Osteoblast (primary cell): ENCODE data around the gene SHE. TPM values are rescaled to one million over a fixed set of nuclear protein-coding genes. Genes with fewer than 3 reads are reported as not detected.
A peak's percentile ranks its signal among the peaks of the same experiment; 100 is the strongest.

Experiments used
- DNase-seq: peaks from one replicate; pipeline ENCODE4 v3.0.0; 2011; ENCODE audit warnings: low spot score, mixed read lengths; ENCODE audit not compliant: insufficient read length; ENCODE audit errors: missing footprints
- H2AFZ ChIP-seq: 2 replicates; pipeline ENCODE4 v1.6.0; 2011; ENCODE audit warnings: mild to moderate bottlenecking, low read length
- H3K27ac ChIP-seq: 2 replicates; pipeline ENCODE4 v1.5.1; 2011; ENCODE audit warnings: mild to moderate bottlenecking, low read depth, low read length, moderate library complexity
- H3K27me3 ChIP-seq: 2 replicates; pipeline ENCODE4 v1.6.0; 2012; ENCODE audit warnings: mild to moderate bottlenecking, control low read depth, inconsistent platforms, low read length, moderate library complexity; ENCODE audit not compliant: insufficient read depth
- H3K36me3 ChIP-seq: 2 replicates; pipeline ENCODE4 v1.5.1; 2011; ENCODE audit warnings: mild to moderate bottlenecking, low read length, control low read depth, moderate library complexity; ENCODE audit not compliant: insufficient read depth
- H3K4me1 ChIP-seq: 2 replicates; pipeline ENCODE4 v1.5.1; 2011; ENCODE audit warnings: mild to moderate bottlenecking, low read length, control low read depth, moderate library complexity; ENCODE audit not compliant: insufficient read depth
- H3K4me2 ChIP-seq: 2 replicates; pipeline ENCODE4 v1.6.0; 2011; ENCODE audit warnings: mild to moderate bottlenecking, low read length; ENCODE audit not compliant: insufficient read depth
- H3K4me3 ChIP-seq: fragments of 200-600 bp; sonication (generic); 3 replicates; pipeline ENCODE4 v1.5.1; 2012; ENCODE audit warnings: mild to moderate bottlenecking, low read length, inconsistent platforms; ENCODE audit not compliant: insufficient read depth
- H3K79me2 ChIP-seq: 2 replicates; pipeline ENCODE4 v1.6.0; 2012; ENCODE audit warnings: mild to moderate bottlenecking, low read length, control low read depth, inconsistent platforms; ENCODE audit not compliant: insufficient read depth
- H3K9me3 ChIP-seq: 2 replicates; pipeline ENCODE4 v1.5.1; 2011; ENCODE audit warnings: low read depth, low read length, control low read depth
- H4K20me1 ChIP-seq: 2 replicates; pipeline ENCODE4 v1.6.0; 2012; ENCODE audit warnings: mild to moderate bottlenecking, low read length, control low read depth; ENCODE audit not compliant: insufficient read depth
- total RNA-seq: library from RNA; depleted of rRNA; stranded (reverse); fragments of >200 nt; gene quantifications from 2 replicates; pipeline ENCODE4 v1.2.3, GENCODE V29; 2012
- TF ChIP-seq, protein P1 (sequence below): IDR thresholded peaks from 2 replicates; pipeline ENCODE4 v1.5.1; 2011; ENCODE audit warnings: mild to moderate bottlenecking, low read depth, low read length, moderate library complexity; ENCODE audit errors: extremely low read depth

SHE gene
- total RNA-seq, 1 donor, result not detected

DNA sequence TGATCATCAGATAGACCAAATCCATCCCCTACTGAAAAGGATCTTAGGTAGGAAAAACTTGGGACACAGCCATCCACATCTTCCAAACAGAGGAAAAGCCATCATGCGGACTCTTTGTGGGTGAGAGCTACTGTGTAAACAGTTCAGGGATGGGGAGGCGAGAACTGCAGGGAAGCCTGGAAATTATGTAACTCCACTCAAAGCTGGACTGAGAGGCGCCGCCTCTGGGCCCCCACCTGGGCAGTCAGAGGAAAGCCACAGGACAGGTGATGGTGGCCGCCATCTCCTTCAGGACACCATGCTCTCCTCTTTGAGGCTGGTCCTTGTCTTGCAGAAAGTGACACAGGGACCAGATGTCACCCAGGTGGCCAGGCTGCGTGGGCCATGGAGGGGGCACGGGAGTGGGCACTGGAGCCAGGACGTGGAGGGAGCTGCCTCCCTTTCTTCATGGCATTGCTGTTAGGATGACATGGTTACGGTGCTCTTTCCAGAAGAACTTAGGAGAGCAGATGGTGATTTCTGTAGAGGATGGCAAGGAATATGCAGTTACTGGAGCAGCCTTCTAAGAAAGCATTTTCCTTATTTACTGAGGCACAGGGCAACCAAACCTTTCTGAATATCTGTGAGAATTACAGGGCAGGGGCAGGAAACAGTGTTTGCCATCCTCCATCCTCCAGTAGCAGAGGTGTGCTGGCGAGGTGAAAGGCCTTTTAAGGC is 32.2 kb downstream of the SHE start:
- Histone ChIP-seq H2AFZ (no peak overlapping the region), H4K20me1 (no peaks in the 10 kb centered on the region), H3K4me2 (no peak overlapping the region), H3K27ac (no peak overlapping the region), H3K27me3 (no peaks in the 10 kb centered on the region), H3K4me3 (no peak overlapping the region), H3K79me2 (no peaks in the 10 kb centered on the region), H3K9me3 (no peaks in the 10 kb centered on the region), H3K4me1 (no peaks in the 10 kb centered on the region), H3K36me3 (no peaks in the 10 kb centered on the region)
- TF ChIP-seq, protein P1, sequence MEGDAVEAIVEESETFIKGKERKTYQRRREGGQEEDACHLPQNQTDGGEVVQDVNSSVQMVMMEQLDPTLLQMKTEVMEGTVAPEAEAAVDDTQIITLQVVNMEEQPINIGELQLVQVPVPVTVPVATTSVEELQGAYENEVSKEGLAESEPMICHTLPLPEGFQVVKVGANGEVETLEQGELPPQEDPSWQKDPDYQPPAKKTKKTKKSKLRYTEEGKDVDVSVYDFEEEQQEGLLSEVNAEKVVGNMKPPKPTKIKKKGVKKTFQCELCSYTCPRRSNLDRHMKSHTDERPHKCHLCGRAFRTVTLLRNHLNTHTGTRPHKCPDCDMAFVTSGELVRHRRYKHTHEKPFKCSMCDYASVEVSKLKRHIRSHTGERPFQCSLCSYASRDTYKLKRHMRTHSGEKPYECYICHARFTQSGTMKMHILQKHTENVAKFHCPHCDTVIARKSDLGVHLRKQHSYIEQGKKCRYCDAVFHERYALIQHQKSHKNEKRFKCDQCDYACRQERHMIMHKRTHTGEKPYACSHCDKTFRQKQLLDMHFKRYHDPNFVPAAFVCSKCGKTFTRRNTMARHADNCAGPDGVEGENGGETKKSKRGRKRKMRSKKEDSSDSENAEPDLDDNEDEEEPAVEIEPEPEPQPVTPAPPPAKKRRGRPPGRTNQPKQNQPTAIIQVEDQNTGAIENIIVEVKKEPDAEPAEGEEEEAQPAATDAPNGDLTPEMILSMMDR, result no peak
- DNase-seq, result peak; percentile 57

DNA sequence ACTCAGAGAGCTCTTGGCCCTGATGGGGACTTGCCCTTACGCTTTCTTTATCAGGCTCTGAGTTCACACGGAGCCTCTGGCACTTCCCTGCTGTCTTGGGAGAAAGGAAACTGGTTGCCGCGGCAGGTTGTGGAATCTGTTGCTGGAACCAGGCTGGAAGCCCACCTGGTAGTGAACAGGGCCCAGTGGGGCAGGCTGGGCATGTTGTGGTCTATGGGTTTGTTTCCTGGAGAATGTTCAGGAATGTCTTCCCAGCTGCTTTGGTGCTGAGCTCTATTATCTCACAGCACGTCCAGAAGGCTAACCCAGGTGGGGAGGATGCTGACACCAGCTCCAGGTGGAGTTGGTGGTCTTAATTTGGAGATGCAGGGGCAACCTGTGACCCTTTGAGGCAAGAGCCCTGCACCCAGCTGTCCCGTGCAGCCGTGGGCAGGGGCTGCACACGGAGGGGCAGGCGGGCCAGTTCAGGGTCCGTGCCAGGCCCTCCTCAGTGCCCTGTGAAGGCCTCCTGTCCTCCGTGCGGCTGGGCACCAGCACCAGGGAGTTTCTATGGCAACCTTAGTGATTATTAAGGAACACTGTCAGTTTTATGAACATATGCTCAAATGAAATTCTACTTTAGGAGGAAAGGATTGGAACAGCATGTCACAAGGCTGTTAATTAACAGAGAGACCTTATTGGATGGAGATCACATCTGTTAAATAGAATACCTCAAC is 33.5 kb downstream of the SHE start:
- no peaks in the 10 kb centered on the region for H4K20me1 ChIP-seq

DNA sequence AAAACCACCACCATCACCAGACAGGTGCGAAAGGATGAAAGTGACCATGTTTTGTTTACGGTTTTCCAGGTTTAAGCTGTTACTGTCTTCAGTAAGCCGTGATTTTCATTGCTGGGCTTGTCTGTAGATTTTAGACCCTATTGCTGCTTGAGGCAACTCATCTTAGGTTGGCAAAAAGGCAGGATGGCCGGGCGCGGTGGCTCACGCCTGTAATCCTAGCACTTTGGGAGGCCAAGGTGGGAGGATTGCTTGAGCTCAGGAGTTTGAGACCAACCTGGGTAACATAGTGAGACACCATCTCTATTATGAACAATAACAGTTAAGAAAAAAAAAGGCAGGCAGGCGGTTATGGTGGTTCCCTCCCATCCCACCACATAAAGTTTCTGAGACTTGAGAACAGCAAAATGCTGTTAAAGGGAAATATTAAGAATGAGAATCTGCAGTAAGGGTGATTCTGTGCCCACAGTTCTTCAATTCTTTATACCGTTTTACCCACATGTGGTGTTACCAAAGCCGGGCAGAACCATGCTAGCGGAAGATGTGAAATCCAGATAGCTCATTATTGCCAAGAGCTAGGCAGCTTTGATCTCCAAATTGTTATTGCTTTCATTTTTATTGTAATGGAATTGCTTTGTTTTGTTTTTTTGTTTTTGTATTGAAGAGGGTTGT is 34.6 kb downstream of the SHE start:
- Histone ChIP-seq H2AFZ (no peak overlapping the region), H3K4me3 (no peak overlapping the region), H3K4me2 (no peak overlapping the region), H3K27ac (no peak overlapping the region), H4K20me1 (no peaks in the 10 kb centered on the region), H3K9me3 (no peaks in the 10 kb centered on the region), H3K27me3 (no peaks in the 10 kb centered on the region), H3K4me1 (peaks cover 8% of the 10 kb centered on the region), H3K79me2 (no peaks in the 10 kb centered on the region), H3K36me3 (no peaks in the 10 kb centered on the region)
- no peak for DNase-seq
- TF ChIP-seq, protein P1, result no peak

More for the DNA sequence above, 33.5 kb downstream of the SHE start:
- peaks cover 2% of the 10 kb centered on the region for H3K4me1 ChIP-seq
- H3K9me3 ChIP-seq, result no peaks in the 10 kb centered on the region
- no peak overlapping the region for H3K27ac ChIP-seq
- TF ChIP-seq, protein P1, result no peak
- no peaks in the 10 kb centered on the region for H3K79me2 ChIP-seq
- no peak overlapping the region for H3K4me3 ChIP-seq
- H3K27me3 ChIP-seq, result no peaks in the 10 kb centered on the region
- no peaks in the 10 kb centered on the region for H3K36me3 ChIP-seq
- H3K4me2 ChIP-seq, result no peak overlapping the region
- DNase-seq, result peak; percentile 50
- H2AFZ ChIP-seq, result no peak overlapping the region
